Smooth muscle cell (in vitro differentiated cells): ENCODE results near the gene DCPS. TPM values are rescaled to one million over a fixed set of nuclear protein-coding genes. Genes with fewer than 3 reads are reported as not detected.
"Not testable (repeated sequence)": the region's sequence is repeated elsewhere in the genome, so short reads cannot be mapped to it uniquely, and the experiment has no call there.

ENCODE experiments used
- DNase-seq: peaks from one replicate; lab custom pipeline; 2025; ENCODE audit not compliant: unreplicated experiment; lab: John Stamatoyannopoulos, UW
- H2AFZ ChIP-seq: fragments of 200-600 bp; sonication (generic); 2 replicates; pipeline ENCODE4 v1.6.0; 2016; ENCODE audit warnings: antibody characterized with exemption, low read depth, mild to moderate bottlenecking
- H3F3A ChIP-seq: fragments of 200-600 bp; sonication (generic); 2 replicates; pipeline ENCODE4 v1.6.0; 2017; ENCODE audit warnings: antibody characterized with exemption, low read depth
- H3K27ac ChIP-seq: fragments of 200-600 bp; sonication (generic); 2 replicates; pipeline ENCODE4 v1.5.1; 2016; ENCODE audit warnings: low read depth, mild to moderate bottlenecking
- H3K27me3 ChIP-seq: fragments of 200-600 bp; sonication (generic); 2 replicates; pipeline ENCODE4 v1.6.1; 2016; ENCODE audit warnings: low read depth, mild to moderate bottlenecking
- H3K36me3 ChIP-seq: fragments of 200-600 bp; sonication (generic); 2 replicates; pipeline ENCODE4 v1.5.1; 2016; ENCODE audit warnings: low read depth
- H3K4me1 ChIP-seq: fragments of 200-600 bp; sonication (generic); 2 replicates; pipeline ENCODE4 v1.5.1; 2016; ENCODE audit warnings: low read depth
- H3K4me2 ChIP-seq: fragments of 200-600 bp; sonication (generic); 2 replicates; pipeline ENCODE4 v1.6.0; 2016; ENCODE audit warnings: mild to moderate bottlenecking
- H3K4me3 ChIP-seq: fragments of 200-600 bp; sonication (generic); 2 replicates; pipeline ENCODE4 v1.5.1; 2016; ENCODE audit warnings: mild to moderate bottlenecking
- H3K79me2 ChIP-seq: fragments of 200-600 bp; sonication (generic); 2 replicates; pipeline ENCODE4 v1.6.0; 2016; ENCODE audit warnings: low read depth, mild to moderate bottlenecking
- H3K9ac ChIP-seq: fragments of 200-600 bp; sonication (generic); 2 replicates; pipeline ENCODE4 v1.6.0; 2016; ENCODE audit warnings: low read depth
- H3K9me3 ChIP-seq: fragments of 200-600 bp; sonication (generic); replicated peaks from 2 replicates; pipeline ENCODE4 v1.5.1; 2016; ENCODE audit warnings: low read depth
- H4K20me1 ChIP-seq: fragments of 200-600 bp; sonication (generic); 2 replicates; pipeline ENCODE4 v1.6.0; 2016; ENCODE audit warnings: low read depth
- WGBS: methylation state at CpG from one replicate; pipeline ENCODE4 v1.1.7; 2016; ENCODE audit warnings: low lambda C conversion rate; 5-methylcytosine and 5-hydroxymethylcytosine counted together
- polyA plus RNA-seq: library from polyadenylated mRNA; unstranded; fragments of >200 nt; fragmentation: Nextera tagmentation; extraction: Ambion mirVana; gene quantifications from 2 replicates; pipeline ENCODE4 v1.2.1, GENCODE V29; 2016
- total RNA-seq: library from RNA; depleted of rRNA; stranded (reverse); fragments of >200 nt; gene quantifications from 2 replicates; pipeline ENCODE4 v1.2.3, GENCODE V29; 2014
- TF ChIP-seq, protein P1 (sequence below): fragments of 200-600 bp; sonication (generic); IDR thresholded peaks from 2 replicates; pipeline ENCODE4 v1.5.1; 2017; ENCODE audit warnings: borderline replicate concordance, mild to moderate bottlenecking, antibody characterized with exemption; ENCODE audit not compliant: insufficient read depth, poor library complexity, severe bottlenecking

DCPS gene, protein sequence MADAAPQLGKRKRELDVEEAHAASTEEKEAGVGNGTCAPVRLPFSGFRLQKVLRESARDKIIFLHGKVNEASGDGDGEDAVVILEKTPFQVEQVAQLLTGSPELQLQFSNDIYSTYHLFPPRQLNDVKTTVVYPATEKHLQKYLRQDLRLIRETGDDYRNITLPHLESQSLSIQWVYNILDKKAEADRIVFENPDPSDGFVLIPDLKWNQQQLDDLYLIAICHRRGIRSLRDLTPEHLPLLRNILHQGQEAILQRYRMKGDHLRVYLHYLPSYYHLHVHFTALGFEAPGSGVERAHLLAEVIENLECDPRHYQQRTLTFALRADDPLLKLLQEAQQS
- total RNA-seq, result 8.9 and 19.0 TPM in 2 replicates
- 25.4 and 34.1 TPM in 2 replicates for polyA plus RNA-seq

DNA sequence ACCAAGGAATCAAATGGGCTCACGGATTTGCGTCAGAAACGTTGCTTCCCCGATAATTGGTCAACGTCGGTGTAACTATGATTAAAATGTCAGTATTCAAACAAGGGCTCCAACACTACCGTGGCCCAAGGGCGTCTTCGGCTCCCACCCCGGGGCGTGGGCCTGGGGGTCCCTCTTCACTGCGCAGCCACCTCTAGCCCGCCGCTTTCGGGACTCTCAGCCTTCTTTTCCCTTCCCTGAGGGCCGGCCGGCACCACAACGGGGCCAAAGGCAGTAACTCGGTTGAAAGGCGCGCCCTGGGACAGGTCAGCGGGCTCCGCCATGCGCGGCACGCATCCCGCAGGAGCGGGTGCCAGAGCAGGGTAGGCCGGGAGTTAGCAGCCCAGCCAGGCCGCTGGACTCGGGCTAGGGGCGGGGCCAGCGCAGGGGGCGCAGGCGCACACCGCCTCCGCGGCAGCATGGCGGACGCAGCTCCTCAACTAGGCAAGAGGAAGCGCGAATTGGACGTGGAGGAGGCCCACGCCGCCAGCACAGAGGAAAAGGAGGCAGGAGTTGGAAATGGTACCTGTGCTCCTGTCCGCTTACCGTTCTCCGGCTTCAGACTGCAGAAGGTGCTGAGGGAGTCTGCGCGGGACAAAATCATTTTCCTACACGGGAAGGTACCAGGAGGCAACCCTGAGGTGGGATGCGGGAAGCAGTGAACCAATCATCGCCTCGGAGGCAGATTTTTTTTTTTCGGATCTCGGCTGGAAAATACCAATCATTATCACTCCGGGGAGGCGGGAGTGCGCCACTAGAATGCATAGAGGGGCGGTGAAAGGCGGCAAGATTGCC is at the start of gene DCPS:
TSS of gene DCPS (plus strand) at position 438 of the 834 bp plus-strand sequence. CDS start at position 459, 21 bp downstream.
- TF ChIP-seq, protein P1, sequence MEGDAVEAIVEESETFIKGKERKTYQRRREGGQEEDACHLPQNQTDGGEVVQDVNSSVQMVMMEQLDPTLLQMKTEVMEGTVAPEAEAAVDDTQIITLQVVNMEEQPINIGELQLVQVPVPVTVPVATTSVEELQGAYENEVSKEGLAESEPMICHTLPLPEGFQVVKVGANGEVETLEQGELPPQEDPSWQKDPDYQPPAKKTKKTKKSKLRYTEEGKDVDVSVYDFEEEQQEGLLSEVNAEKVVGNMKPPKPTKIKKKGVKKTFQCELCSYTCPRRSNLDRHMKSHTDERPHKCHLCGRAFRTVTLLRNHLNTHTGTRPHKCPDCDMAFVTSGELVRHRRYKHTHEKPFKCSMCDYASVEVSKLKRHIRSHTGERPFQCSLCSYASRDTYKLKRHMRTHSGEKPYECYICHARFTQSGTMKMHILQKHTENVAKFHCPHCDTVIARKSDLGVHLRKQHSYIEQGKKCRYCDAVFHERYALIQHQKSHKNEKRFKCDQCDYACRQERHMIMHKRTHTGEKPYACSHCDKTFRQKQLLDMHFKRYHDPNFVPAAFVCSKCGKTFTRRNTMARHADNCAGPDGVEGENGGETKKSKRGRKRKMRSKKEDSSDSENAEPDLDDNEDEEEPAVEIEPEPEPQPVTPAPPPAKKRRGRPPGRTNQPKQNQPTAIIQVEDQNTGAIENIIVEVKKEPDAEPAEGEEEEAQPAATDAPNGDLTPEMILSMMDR, result no peak

DNA sequence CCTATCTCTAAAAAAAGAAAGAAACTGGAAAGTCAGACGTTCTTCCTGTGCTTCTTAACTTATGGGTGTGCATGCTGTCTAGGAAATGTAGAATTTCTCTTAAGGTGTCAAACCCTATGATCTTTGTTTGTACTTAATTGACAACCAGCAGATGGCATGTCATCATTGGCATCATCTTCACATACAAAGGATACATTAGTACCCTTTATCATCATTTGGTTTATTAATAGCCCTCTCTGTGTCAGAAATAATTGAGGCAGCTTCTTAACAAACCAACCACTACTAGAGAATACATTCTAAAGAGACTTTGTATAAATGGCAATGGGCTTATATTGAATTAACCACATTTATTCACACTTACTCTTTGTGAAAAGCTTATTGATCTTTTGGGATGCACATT is 49.0 kb upstream of the DCPS start:
- no peaks in the 10 kb centered on the region for H3K36me3 ChIP-seq
- peaks cover 7% of the 10 kb centered on the region for H4K20me1 ChIP-seq
- 93% methylated on average over 1 of the region's 1 CpG for WGBS
- H3K9me3 ChIP-seq, result no peaks in the 10 kb centered on the region
- H3F3A ChIP-seq, result peaks cover 10% of the 10 kb centered on the region
- no peak overlapping the region for H3K4me2 ChIP-seq
- DNase-seq, result no peak
- no peak overlapping the region for H3K9ac ChIP-seq
- no peaks in the 10 kb centered on the region for H3K4me1 ChIP-seq
- H3K4me3 ChIP-seq, result no peak overlapping the region
- TF ChIP-seq, protein P1, result no peak
- no peaks in the 10 kb centered on the region for H3K79me2 ChIP-seq
- H2AFZ ChIP-seq, result no peak overlapping the region
- no peak overlapping the region for H3K27ac ChIP-seq
- no peaks in the 10 kb centered on the region for H3K27me3 ChIP-seq

More for the DNA sequence above, at the start of gene DCPS:
- Histone ChIP-seq H3F3A (peaks cover 7% of the 10 kb centered on the region), H2AFZ (peak within 1 kb of the TSS; percentile 87), H3K4me3 (peak within 1 kb of the TSS; percentile 61), H3K27ac (peak within 1 kb of the TSS; percentile 64), H3K36me3 (no peaks in the 10 kb centered on the region), H3K27me3 (no peaks in the 10 kb centered on the region), H3K9me3 (no peaks in the 10 kb centered on the region), H3K79me2 (peaks cover 3% of the 10 kb centered on the region), H3K4me2 (peak within 1 kb of the TSS; percentile 85), H3K4me1 (peaks cover 14% of the 10 kb centered on the region), H3K9ac (peak within 1 kb of the TSS; percentile 73), H4K20me1 (no peaks in the 10 kb centered on the region)
- 3% methylated on average over 60 of the region's 61 CpGs for WGBS
- peak; percentile 75 for DNase-seq

DNA sequence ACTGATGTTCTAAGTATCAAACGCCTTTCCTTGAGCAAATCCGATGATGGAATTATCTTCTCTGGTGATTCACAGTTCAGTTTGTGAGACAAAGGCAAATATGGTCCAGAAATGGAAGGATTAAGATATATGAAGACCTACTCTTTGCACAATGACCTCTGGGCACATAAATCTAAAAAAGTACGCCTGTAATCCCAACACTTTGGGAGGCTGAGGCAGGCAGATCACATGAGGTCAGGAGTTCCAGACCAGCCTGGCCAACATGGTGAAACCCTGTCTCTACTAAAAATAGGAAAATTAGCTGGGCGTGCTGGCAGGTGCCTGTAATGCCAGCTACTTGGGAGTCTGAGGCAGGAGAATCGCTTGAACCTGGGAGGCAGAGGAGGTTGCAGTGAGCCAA is 48.4 kb upstream of the DCPS start:
- H3K4me1 ChIP-seq, H3K9ac ChIP-seq, H3K4me3 ChIP-seq, H3K4me2 ChIP-seq, H3K79me2 ChIP-seq, H4K20me1 ChIP-seq, DNase-seq, H3K27me3 ChIP-seq, H3K27ac ChIP-seq, H3K9me3 ChIP-seq, H2AFZ ChIP-seq, H3K36me3 ChIP-seq: not testable (repeated sequence)
- H3F3A ChIP-seq, result peaks cover 10% of the 10 kb centered on the region
- 98% methylated on average over 5 of the region's 5 CpGs for WGBS

DNA sequence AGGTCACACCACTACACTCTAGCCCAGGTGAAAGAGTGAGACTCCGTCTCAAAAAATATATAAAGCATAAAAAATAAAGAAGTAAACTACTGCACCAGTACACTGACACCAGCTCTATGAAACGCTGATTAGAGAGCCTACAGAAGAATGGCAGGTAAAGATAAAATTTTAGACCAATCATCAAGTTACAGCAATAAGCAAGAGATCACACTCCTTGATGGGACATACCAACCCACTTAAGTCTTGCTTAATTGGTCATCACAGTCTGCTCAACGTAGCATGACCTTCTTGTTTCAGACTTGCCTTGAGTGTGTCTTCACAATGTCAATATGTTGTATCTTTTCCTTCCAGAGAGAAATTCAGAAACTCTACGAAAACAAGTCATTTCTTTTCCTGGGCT is 47.6 kb upstream of the DCPS start:
- no peak for DNase-seq
- no peak overlapping the region for H3K4me2 ChIP-seq
- no peak overlapping the region for H3K27ac ChIP-seq
- H3F3A ChIP-seq, result peaks cover 10% of the 10 kb centered on the region
- H3K9ac ChIP-seq, result no peak overlapping the region
- no peaks in the 10 kb centered on the region for H3K9me3 ChIP-seq
- no peaks in the 10 kb centered on the region for H3K27me3 ChIP-seq
- TF ChIP-seq, protein P1, result no peak
- no peak overlapping the region for H3K4me3 ChIP-seq
- no peak overlapping the region for H2AFZ ChIP-seq
- H4K20me1 ChIP-seq, result peaks cover 7% of the 10 kb centered on the region
- H3K79me2 ChIP-seq, result no peaks in the 10 kb centered on the region
- H3K36me3 ChIP-seq, result no peaks in the 10 kb centered on the region
- H3K4me1 ChIP-seq, result no peaks in the 10 kb centered on the region
- 98% methylated on average over 4 of the region's 4 CpGs for WGBS
